ENCODE results near the gene SUPT6H.
"Not testable (repeated sequence)": the region's sequence is repeated elsewhere in the genome, so short reads cannot be mapped to it uniquely, and the experiment has no call there.

The SUPT6H gene

DNA sequence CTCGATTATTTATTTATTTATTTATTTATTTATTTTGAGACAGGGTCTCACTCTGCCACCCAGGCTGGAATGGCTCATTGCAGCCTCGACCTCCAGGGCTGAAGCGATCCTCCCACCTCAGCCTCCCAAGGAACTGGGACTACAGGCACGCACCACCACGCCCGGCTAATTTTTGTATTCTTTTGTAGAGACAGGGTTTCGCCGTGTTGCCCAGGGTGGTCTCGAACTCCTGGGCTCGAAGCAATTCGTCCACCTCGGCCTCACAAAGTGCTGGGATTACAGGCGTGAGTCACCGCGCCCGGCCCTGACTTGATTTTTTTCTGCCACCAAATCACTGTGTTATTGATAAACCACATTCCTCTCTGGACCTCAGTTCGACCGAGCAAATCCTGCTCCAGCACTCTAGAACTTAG lies 57.0 kb downstream of the SUPT6H start:
- no peak for DNase-seq (ENCODE audit: low read depth)

DNA sequence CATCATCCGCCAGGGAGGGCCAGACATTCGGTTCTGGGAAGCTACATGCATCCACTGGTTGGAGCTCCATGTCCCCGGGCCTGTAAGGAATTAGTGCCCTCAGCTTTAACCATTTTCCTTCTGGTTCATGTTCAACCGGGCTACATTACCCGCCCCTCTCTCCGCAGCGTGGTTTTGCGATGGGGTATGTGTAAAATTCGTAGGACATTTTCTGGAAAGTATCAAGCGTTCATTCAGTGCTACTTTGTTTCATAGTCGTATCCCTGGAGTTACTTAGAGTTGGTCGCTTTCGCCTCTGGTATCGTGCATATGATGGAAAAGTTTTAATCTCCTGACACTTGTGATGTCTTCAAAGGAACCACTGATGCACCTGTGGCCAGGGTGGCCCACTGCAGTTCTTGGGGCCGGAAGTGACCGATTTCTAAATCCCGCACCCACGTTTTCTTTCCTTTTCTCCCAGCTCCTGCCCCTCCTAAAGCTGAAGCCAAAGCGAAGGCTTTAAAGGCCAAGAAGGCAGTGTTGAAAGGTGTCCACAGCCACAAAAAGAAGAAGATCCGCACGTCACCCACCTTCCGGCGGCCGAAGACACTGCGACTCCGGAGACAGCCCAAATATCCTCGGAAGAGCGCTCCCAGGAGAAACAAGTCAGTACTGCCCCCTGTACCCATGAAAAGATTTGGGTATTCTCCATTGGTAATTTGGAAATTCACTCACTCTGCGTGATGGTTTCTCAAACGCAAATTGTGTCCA lies 58.4 kb downstream of the SUPT6H start:
- peak; percentile 31 for DNase-seq (ENCODE audit: low read depth)

DNA sequence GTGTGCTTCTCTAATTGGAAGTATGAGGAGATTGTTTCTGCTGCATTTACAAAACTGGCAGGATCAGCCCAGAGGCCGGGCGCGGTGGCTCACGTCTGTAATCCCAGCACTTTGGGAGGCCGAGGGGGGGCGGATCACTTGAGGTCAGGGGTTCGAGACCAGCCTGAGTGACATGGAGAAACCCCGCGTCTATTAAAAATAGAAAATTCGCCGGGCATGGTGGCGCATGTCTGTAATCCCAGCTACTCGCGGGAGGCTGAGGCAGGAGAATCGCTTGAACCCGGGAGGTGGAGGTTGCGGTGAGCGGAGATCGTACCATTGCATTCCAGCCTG lies 59.0 kb downstream of the SUPT6H start:
- DNase-seq (ENCODE audit: low read depth), result not testable (repeated sequence)

DNA sequence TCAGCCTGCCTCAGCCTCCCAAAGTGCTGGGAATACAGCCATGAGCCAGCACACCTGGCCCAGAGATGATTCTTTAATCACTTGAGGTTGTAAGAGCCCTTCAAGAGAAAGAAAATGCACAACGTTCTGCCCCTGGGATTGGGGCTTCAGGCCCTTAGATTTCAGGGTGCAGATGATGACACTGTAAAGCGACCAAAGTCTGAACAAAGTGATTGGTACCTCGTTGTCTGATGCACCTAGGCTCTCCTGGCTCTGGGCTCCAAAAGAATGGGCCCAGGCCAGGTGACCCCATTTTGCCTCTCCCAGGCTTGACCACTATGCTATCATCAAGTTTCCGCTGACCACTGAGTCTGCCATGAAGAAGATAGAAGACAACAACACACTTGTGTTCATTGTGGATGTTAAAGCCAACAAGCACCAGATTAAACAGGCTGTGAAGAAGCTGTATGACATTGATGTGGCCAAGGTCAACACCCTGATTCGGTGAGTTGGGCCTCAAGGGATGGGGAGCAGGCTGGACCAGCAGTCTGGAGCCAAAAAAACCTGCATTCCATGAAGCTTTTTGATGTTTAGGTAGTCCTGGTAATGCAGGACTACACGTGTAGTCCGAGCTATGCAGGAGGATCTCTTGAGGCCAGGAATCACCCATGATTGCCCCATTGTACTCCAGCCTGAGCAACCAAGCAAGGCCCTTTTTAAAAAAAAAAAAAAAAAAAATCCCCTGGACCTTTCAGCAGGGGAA lies 60.6 kb downstream of the SUPT6H start:
- DNase-seq (ENCODE audit: low read depth), result no peak

DNA sequence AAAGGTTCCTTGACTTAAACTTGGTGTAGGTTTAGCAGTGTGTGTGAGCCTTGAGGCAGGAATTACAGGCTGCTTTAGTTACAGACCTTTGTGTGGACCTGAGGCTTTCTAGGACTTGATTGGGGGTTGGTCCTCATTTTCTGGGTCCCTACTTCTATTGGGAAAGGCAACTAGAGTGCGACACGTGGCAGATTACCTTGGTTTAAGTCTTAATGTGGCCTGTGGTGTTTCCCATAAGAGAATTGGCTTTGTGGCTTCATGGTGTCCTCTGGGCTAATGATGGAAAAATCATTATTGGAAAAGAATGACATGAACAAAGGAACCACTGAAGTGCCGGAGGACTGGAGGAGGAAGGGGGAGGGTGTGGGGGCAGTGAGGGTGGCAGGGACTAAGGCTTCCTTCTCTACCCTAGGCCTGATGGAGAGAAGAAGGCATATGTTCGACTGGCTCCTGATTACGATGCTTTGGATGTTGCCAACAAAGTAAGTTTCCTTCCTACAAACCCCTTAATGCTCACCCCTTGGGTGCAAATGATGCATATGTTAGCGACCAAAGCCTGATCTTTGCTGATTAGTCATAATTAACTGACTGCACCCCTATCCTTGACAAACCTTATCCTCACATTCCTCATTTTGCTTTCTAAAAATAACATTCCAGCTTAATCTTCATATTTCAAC lies 61.3 kb downstream of the SUPT6H start:
- no peak for DNase-seq (ENCODE audit: low read depth)

DNA sequence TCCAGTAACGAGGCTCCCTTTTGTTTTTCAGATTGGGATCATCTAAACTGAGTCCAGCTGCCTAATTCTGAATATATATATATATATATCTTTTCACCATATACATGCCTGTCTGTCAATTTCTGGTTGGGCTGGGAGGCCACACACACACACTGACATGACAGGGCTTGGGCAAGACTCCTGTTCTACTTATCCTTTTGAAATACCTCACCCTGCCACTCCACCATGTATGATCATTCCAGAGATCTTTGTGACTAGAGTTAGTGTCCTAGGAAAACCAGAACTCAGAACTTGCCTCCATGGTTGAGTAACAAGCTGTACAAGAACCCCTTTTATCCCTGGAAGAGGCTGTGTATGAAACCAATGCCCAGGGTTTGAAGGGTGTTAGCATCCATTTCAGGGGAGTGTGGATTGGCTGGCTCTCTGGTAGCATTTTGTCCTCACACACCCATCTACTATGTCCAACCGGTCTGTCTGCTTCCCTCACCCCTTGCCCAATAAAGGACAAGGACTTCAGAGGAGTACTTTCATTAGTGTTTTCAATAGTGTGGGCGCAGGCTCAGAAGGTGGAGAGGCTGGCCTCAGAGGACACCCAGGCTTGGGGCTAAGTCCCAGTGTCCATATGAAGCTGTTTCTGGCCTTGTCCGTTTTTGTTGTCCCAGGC lies 62.0 kb downstream of the SUPT6H start:
- not testable (repeated sequence) for DNase-seq (ENCODE audit: low read depth)

DNA sequence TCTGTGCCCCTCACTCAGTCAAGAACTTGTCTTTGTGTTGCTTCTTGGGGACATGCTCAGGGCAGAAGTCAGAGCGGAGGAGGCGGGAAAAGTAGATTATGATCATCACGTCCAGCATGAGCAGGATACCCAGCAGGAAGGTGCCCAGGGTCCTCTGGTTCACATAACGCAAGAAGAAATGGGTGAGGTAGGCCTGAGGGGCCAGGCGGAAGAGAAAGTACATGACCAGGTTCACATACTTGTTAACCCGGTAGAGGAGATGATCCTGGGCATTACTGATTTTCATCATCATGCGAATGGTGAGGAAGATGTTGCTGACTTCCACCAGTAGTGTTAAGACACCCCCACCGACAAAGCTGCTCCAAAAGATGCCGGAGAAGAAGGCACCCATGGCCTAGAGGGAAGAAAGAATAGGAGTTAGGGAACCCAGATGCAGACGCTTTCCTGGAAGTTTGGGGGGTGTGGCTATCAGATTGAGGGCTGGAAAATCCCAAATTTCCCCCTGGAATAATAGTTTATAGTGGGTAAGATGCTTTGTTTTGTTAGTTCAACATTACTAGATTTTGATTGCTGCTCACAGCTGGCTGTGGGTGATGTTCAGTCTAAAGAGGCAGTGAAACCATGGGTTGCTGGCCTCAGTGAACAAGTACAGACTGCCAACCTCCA lies 62.6 kb downstream of the SUPT6H start:
- no peak for DNase-seq (ENCODE audit: low read depth)

DNA sequence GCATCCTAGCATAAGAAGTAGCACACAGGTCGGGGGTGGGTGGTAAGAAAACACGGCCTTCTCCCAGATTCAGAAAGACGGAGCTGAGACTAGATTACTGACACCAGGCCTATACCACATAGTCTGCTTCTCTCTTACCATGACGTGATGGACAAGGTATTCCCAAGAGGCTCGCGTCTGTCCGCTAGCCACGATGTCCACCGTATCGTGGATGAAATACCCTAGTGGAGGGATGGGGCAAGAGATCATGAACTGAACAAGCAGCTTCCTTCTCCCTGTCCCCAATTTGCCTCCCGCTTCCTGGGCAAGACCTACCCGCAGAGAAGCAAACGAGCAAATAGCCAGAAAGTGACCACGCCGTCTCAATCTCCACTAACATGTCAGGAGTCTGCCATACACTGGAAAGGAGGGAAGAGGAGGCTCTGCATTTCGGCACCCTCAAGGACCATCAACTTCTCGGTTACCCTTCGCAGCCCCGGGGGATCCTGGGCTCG lies 63.2 kb downstream of the SUPT6H start:
- no peak for DNase-seq (ENCODE audit: low read depth)

DNA sequence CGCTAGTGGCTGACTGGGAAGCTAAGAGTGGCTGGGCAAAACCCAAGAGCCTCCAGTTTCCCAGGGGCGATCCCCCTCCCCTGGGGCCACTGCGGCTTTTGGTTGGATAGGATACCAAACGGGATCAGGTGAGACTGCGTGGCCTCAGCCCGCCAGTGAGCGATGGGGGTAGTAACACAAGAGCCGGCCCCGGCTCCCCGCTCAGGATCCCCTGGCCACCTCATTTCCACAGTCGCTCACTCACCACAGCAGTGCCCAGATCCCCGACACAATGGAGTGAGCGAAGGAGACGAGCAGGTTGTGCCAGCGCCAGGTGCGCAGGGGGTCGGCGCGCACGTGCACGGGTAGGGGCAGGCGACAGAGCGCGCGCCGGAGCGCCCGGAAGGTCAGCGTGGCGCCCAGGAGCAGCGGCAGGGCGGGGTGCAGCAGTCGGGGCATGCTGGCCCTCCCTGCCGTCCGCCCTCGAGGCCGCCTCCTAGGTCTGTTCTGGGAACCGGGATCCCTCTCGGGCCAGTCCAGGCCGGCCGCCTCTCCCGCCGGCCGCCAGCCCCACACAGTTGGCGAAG lies 63.7 kb downstream of the SUPT6H start:
- peak; percentile 73 for DNase-seq (ENCODE audit: low read depth)

DNA sequence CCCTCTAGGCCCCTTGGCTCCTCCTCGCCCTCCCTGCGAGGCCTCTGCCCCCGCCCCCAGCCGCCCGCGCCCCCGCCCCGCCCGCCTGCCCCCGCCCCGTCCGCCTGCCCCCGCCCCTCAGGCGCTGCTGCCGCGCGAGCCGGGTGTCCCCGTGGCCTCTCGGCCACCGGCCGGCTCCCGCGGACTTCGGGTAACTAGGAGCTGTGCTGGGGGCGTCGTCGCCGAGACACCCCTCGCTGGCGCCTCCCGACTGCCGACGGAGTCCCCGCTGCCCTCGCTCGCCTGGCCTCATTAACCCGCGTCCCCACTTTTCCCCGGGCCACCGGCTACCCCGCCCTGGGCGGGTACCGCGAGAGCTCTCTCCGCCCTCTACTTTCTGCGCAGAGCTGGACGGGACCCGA lies 64.2 kb downstream of the SUPT6H start, which contains the start of gene TLCD1:
TSS of gene TLCD1 (minus strand) at position 8 of the 401 bp plus-strand sequence. CDS start 136 bp downstream, outside the sequence.
- peak; percentile 78 for DNase-seq (ENCODE audit: low read depth)

DNA sequence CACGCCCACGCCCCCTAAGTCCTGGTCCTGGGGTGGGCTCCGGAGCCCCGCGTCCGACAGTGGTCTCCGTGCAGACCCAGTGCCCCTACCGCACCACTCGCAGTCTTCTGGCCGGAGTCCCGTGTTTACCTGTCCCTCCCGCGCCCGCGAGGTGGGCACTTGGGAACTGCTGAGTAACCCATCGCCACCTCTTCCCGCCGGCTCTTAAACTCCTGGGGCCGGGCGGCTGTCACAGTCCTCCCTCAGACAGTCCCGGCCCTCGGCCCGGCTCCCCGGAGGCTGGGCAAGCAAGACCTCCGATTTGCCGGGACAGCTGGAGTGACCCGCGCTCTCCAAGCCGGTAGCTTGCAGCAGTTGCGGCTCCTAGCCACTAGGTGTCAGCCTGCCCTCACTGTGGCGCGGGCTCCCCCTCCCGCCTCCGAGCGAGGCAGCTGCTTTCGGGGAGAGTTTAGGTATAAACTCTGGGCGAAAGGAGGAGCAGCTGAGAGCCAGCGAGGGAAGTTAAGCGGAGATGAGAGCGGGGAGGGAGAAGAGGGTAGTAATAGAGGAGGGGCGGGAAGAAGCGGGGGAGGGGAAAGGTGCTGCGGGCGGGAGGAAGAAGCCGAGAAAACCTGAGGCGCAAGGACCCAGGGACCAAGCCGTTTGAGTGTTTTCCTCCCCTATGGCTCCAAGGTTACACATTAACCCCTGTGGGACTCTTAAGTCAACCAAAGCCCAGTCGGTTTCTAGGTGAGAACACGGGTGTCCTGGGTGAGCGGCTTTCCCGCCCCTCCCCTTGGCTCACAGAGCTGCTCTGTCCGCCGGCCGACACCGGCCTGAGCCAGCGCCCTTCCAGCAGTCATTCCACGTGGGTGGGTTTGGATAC lies 64.9 kb downstream of the SUPT6H start:
- DNase-seq (ENCODE audit: low read depth), result peak; percentile 92

DNA sequence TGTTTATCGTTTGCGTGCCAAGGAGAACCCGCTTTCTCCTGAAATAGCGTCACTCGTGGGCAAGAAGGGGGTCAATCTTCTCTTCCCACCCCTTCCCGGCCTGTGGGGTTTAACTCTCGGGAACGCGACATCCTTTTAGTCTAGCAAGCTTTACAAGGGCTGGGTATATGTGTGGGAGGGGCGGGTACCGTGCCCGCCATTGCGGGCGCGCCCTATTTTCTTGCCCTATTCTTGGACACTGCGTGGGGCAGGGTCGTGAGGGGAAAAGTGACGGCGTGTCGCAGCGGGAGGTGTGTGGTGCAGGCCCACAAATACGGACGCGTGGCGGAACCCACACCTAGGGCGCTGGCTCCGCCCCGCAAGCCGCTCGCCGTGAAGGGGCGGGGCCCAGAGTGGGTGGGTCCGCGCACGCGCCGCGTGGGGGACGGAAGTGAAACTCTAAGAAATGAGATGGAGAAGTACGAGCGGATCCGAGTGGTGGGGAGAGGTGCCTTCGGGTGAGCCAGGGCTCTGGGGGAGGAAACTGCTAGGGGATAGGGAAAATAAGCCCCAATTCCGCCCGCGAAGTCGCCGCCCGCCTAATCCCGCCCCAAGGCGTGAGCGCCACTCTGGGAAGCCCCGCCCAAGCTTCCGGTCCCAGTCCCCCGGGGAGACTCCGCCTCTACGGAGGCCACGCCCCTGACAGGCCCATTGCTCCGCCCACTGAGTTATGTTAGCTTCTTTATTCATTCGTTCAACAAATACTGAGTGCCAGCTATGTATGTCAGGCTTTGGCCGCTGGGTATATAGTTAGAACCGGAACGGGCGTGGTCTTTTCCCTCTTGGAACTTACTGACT lies 66.6 kb downstream of the SUPT6H start, which contains the start of gene NEK8:
TSS of gene NEK8 (plus strand) at position 425 of the 837 bp plus-strand sequence. CDS start at position 451, 26 bp downstream.
- peak; percentile 97 for DNase-seq (ENCODE audit: low read depth)

DNA sequence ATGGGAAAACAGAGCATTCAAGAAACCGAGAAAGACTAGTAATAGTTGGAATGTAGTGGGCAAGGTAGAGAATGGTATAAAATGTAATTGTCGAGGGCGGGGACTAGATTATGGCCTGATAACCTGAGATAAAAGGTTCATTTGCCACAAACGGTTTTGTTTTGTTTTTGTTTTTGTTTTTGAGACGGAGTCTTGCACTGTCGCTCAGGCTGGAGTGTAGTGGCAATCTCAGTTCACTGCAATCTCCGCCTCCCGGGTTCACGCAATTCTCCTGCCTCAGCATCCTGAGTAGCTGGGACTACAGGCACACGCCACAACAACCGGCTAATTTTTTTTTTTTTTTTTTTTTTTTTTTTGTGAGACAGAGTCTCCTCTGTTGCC lies 67.9 kb downstream of the SUPT6H start:
- no peak for DNase-seq (ENCODE audit: low read depth)

DNA sequence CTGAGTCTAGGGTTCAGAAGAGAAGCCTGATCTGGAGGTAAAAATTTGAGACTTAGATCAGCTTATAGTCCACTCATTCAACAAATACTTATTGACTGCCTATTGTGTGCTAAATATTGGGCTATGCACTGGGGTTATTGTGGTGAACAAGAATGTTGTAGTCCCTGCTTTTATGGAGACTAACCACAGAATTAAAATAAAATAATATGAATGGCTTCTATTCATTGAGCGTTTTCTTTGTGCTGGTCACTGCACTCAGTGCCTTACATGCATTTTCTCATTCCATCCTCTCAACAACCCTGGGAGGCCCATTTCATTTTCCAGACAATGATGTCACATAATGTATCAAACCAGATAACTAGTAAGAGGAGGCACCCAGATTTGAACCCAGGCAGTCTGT lies 71.3 kb downstream of the SUPT6H start:
- no peak for DNase-seq (ENCODE audit: low read depth)

DNA sequence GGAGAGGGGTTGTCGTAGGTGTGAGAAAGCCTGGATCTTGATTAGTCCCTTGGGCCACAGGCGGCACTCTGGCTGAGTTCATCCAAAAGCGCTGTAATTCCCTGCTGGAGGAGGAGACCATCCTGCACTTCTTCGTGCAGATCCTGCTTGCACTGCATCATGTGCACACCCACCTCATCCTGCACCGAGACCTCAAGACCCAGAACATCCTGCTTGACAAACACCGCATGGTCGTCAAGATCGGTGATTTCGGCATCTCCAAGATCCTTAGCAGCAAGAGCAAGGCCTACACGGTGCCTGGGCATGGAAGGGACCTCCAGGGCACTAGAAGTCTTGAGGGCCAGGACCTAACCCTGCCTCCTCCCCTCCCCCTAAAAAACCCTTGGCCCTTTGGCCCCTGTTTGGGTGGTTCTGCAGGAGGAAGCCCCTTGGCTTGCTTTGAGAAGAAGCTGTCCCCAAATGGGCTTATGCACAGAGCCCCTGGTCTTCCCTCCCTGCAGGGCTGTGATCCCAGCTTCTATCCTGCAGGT lies 72.8 kb downstream of the SUPT6H start:
- no peak for DNase-seq (ENCODE audit: low read depth)

DNA sequence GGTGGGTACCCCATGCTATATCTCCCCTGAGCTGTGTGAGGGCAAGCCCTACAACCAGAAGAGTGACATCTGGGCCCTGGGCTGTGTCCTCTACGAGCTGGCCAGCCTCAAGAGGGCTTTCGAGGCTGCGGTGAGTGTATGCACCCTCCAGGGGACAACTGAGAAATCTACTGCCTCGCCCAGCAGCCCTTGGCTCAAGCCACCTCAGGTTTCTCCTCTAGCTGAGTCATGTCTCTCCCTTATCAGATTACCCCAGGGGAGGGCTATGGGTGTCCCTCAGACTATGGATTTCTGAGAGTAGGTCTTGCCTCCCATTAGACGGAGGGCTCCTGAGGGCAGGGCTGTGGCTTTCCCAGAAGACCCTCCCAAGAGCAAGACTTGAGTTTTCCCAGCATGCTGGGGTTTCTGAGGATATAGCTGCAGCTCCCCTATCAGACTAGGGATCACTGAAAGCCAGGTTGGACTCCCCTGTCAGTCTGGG lies 73.3 kb downstream of the SUPT6H start:
- DNase-seq (ENCODE audit: low read depth), result no peak

DNA sequence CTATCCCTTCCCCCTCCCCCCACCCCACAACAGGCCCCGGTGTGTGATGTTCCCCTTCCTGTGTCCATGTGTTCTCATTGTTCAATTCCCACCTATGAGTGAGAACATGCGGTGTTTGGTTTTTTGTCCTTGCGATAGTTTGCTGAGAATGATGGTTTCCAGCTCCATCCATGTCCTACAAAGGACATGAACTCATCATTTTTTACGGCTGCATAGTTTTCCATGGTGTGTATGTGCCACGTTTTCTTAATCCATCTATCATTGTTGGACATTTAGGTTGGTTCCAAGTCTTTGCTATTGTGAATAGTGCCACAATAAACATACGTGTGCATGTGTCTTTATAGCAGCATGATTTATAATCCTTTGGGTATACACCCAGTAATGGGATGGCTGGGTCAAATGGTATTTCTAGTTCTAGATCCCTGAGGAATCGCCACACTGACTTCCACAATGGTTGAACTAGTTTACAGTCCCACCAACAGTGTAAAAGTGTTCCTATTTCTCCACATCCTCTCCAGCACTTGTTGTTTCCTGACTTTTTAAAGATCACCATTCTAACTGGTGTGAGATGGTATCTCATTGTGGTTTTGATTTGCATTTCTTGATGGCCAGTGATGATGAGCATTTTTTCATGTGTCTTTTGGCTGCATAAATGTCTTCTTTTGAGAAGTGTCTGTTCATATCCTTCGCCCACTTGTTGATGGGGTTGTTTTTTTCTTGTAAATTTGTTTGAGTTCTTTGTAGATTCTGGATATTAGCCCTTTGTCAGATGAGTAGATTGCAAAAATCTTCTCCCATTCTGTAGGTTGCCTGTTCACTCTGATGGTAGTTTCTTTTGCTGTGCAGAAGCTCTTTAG lies 74.1 kb downstream of the SUPT6H start:
- DNase-seq (ENCODE audit: low read depth), result not testable (repeated sequence)

DNA sequence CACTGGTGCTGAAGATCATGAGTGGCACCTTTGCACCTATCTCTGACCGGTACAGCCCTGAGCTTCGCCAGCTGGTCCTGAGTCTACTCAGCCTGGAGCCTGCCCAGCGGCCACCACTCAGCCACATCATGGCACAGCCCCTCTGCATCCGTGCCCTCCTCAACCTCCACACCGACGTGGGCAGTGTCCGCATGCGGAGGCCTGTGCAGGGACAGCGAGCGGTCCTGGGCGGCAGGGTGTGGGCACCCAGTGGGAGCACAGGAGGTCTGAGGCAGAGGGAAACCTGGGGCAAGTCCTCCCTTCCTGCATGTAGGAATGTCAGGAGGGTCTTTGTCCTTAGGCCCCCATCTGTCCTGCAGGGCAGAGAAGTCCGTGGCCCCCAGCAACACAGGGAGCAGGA lies 75.3 kb downstream of the SUPT6H start:
- no peak for DNase-seq (ENCODE audit: low read depth)
